HG02981 (cell line): ENCODE measurements around the gene CUX1.

Experiments
- ATAC-seq: cut with Tn5 transposase; IDR thresholded peaks from one replicate; pipeline ENCODE4 v1.9.1; 2021; ENCODE audit warnings: mild to moderate bottlenecking, moderate library complexity; ENCODE audit not compliant: unreplicated experiment

The CUX1 gene

DNA sequence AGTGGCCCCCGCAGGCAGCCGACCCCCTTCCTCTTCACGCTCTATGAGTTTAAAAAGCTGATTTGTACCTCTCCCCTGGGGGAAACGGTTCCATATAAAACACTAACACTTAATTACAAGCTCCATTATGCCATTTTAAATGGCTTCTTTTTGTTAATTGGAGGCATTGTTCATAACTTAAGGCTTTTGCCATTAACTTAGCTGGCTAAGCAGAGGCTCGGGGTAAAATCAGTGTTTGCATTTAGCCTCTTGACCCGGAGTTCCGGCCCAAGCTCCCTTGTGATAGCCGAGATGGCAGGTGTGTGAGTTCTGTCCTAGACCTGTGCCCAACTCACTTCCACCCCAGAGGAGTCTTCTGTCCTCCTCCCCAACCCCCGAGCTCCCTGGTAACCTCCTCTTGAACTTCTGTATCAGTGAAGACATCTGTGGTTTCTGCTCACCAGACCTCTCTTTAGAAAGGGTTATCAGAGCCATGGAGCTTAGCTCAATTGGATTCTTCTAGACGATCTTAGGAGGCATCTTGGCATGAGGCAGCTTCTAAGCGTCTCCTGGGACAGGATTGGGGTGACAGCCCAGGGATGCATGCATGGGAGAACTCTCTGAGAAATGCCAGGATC, 435.0 kb downstream of the CUX1 start:
- no peak for ATAC-seq

DNA sequence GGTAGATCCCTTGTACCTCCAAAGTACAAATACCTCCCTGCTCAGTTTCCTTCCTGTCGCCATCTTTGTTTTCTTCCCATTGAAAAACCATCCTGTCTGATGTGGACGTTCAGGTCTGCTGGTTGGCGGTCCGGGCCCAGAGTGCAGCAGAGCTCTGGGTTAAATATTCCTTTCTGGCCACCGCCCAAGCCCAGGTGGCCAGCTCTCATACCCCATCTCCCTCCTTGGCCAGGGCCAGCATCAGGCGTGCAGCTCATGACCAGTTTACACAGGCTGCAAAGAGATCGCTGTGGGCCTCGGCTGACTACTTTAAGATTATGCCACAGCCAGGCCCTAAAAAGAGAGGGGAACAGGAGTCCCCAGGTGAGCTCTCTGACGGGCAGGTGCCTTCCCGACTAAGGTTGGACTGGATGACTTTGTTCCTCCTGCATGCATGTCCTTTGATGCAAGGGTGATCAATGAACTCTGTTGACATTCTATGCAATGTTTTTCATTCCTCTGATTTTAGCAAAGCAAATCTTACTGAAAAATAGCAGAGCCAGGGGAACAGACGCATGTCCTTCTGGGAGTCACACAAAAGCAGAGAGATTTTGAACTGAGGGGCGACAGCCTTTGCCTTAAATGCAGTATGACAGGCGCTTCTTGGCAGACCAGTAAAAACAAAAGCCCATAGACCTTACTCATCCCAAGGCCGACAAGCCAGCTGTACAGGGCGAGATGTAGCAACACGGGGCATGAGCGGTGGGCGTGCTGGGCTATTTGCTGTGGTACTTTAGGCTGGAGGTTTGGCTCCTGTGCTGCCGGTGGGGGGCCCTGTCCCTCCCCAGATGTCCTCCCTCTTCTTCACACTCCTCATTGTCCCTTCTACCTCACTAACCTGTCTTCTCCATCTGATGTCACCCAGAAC, 435.9 kb downstream of the CUX1 start:
- ATAC-seq, result no peak

DNA sequence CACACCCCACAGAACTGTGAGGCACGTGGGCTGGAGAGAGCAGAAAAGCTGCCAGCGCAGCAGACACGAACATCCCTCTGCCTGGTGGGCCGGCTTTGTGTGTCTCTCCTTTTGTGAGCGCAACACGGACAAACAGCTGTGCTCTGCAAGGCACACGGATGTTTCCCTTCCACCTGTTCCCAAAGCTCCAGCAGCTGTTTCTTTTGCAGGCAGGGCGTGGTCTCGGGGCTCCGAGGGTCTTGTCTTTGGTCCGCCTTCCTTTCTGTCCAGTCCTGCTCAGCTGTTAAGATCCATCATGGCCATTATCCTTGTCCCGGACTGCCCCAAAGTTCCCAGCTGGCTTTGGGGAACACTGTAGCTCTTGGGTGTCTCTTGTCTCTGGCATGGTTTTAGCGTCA, 436.5 kb downstream of the CUX1 start:
- no peak for ATAC-seq

DNA sequence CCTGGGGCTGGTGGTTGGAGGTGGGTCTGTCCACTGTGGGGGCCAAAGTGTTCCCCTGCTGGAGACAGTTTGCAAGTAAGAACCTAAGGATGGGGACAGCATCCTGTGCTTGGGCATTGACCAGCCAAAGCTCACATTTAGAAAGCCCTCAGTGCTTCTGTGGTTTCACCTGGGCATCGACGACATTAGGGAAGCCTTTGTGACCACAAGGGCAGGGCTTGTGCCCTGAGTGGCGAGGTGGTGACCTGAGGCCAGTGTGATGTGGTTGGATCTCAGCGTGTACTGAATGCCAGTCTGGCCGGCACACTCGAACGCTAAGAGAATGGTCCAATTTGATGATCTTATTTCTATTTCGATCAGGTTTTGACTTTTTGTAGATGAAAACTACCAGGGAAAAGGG, 437.1 kb downstream of the CUX1 start:
- no peak for ATAC-seq

DNA sequence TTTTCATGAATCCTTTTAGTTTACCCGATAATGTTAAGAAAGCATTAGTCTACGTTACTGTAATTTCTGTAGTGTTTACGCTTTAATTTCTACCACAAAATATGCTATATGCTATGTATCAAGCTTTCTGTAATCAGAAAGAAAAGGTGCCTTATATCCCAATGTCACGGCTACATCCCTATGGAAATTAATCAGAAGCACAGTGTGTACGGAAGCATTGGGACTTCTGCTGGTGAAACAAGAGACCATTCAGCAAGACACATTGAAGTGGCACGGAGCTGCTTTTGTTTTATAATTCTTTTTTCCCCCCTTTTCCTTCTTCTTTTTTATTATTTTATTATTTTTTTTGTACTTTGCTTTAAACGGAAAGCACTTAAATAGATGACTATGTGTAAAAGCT, 438.1 kb downstream of the CUX1 start:
- no peak for ATAC-seq

DNA sequence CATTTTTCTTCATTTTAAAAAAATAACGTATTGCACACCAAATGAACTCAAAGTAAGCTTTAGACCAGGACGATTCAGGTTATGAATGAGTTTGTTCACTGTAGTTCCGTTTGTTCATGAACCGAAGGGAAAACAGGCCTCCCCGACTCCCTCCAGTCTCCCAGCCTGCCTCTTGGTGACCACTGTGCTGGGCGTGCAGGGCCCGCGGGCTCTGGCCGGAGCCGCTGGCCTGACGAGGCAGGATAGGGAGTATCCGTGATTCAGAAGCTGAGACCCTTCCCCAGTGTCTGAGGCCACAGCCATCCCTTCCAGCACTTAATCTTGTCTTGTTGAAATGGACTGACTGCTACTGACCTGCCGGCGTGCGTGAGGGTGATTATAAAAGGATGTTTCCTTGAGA, 438.5 kb downstream of the CUX1 start:
- ATAC-seq, result no peak

DNA sequence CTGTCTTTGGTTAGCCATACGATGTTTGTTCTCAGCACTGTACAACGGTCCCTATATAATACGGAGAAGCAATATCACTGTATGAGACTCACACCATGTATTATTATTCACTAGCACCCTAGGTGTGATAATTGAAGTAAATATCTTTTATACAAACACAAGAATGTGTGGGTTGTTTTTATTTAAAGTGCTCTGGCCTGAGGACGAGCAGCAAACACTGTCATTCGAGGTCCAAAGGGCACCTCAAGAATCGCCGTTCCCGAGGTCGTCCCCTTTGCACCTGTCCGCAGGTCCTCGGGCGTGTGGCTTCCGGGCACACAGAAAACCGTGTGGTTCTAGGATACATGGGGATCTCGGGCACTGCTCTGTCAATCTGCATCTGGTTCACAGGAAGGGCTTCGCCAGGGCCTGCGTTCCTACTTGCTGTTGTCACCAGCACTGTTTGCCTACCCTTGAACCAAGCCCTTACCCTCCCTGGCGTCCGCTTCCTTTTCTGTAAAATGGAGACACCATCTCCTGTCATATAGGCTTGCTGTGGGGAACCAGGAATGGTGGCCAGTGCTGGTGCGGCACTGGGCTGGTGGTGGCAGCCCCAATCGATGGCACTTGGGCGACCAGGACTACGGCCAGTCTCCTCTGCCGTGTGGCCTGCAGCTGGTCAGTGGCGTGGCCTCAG, 440.8 kb downstream of the CUX1 start:
- ATAC-seq, result no peak

DNA sequence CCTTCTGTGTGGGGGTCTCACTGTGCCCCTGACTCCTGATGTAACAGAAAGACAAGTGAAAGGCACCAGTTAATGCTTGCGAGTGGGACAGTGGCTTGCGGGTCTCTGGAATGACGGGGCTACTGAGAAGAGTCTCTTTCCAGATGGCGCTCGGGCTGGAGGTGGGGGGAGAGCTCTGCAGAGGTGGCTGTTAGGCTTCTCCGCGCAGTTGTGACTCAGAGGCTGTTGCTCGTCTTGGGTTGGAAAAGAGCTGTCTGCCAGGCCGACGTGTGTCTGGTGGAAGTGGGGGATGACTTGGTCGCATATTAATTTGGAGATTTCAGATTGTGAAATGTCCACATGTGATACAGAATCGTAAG, 441.3 kb downstream of the CUX1 start:
- no peak for ATAC-seq

DNA sequence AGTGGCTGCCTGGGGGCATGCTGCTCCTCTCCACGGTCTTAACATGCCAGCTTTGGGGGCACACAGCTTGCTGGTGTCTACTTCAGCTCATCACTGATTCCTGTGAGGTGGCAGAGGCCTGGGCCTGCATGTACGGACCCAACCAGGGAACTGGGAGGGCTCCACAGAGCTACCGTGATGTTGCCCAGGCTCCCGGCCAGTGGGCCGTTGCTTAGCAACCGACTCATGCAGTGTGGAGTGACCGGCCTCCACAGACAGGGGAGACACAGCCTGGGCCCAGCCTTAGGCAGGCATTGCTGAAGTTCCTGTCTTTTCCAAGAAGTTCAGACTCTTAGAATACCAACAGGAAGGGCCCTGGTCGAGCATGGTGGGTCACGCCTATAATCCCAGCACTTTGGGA, 443.4 kb downstream of the CUX1 start:
- ATAC-seq, result no peak

DNA sequence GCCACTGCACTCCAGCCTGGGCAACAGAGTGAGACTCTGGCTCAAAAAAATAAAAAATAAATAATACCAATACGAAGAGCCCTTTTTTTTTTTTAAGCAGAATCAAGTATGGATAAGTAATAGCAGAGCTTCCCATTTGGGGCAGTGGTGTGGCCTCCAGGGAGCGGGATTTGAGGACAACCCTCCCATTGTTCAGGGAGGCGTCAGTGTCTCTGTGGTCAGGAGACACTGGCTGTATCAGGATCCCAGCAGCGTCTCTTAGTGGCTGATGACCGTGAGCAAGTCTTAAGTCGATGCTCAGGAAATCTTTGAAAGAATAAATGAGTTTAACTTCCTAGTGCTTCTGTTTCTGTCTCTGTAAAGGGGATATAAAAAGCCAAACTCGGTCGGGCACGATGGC, 444.0 kb downstream of the CUX1 start:
- ATAC-seq, result no peak

DNA sequence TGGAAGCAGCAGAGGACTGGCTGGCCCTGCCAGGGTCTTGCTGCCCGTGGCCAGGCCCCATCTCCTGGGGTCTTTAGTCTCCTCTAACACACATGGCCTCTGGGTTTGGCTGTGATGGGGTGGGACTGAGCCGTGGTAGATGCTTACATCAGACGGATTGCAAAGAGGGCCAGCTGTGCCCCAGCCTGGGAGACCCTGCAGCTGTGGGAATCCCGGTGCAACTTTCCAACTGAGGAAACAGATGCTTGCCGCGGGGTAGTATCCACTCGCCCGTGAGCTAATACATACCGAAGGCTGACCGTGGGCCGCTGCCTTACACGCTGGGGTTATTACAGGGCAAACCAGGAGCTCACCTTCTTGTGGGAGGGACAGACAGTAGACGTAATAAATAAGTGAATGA, 445.1 kb downstream of the CUX1 start:
- no peak for ATAC-seq

DNA sequence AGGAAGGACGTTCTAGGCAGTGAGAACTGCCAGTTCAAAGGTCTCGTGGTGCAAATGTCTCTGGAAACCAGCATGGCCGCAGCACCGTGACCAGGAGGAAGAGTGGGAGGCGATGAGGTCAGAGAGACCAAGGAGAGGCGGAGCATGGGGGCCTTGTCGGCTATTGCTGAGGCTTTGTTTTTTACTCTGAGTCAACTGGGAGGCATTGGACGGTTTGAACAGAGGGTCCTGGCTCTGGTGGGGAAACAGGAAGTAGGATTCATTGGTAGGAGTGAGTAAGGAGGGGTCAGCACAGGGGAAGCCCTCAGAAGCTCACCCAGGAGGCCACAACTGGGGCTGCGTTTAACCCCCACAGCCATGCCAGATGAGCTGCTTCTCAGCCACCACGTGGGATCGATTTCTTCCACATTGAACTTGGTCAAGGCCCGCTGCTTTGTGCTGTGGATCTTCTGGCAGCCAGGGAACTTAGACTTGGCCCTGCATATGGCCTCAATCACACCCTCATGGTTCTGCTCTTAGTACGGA, 447.0 kb downstream of the CUX1 start:
- ATAC-seq, result no peak

DNA sequence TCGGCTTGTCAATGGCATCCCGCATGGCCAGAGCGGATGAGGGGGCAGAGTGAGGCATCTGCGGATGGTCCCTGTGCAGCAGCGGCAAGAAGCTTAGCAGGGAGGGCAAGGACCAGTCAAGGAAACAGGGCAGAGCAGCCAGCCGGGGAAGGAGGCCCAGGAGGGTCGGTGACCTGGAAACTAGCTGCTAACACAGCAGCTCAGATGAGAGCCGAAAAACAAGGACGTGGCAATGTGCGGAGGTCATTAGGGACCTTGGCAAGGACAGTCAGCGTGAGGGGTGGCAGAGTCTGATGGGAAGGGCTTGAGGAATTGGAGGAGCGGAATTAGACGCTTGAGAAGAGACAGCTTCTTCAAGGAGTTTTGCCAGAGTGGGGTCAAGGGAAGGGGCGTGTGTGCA, 449.1 kb downstream of the CUX1 start:
- no peak for ATAC-seq

DNA sequence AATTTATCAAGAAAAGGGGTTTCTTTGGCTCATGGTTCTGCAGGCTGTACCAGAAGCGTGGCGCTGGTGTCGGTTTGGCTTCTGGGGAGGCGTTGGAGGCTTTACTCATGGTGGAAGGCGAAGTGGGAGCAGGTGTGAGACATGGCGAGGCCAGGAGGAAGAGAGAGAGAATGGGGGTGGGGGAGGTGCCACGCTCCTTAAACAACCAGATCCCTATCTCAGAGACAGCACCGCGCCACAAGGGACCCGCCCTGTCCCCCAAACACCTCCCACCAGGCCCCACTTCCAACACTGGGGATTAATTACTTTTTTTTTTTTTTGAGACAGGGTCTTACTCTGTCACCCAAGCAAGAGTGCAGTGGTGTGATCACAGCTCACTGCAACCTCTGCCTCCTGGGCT, 451.2 kb downstream of the CUX1 start:
- no peak for ATAC-seq

DNA sequence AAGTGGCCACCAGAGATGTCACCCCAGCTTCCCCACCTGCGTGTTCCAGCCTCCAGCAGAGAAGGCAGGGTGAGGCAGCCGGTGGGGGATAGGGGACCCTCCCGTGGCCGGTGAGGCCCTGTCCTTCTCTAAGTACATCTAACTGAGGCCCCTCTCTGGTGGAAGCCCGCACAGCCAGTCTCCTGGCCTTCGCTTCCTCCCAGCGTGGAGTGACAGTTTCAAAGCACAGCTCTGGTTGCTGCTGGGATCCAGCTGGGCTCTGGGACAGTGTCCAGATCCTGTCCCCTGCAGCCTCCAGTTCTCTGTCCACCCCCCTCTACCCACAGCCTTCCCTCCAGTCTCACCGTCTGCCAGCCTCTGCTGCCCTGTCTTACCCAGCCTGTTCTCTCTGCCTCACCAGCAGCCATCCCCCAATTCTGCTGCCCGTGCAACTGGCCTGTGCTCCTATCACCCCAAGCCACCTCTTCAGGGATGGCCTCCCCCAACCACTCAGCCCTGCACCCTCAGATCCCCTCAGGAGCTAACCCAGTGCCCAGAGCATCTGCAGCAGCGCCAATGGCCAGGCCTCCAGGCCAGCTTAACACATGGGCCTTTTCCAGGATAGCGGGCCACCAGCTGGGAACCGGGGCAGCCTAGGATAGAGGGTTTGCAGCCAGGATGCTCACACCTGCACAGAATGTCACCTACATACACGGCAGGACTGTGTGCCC, 452.9 kb downstream of the CUX1 start:
- ATAC-seq, result no peak

DNA sequence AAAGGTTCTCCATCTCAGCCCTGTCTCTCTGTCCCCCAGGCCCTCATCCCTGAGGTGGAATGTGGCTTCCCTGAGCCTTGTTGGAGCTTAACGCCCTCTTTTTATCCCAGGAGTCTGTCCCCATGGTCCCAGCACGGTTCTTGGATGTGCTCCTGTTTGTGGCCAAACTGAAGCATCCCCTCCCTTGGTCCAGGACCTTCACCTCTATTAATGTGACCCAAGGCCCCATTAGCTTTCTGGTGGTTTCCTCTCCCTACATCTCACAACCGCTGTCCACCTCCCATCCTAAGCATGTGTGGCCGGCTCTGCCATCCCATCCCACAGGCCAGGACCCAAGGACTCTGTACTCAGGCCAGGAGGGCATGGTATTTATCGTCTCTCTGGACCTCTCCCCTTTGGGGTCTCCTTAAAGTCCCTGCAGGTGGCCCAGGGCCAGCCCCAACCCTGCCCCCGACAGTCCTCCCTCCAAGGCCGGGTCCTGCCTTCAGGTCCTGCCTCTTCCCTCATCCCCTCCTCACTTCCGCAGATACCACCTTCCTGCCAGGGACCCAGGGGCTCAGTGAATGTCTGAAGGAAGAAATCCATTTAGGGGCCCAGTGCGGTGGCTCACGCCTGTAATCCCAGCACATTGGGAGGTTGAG, 453.9 kb downstream of the CUX1 start:
- no peak for ATAC-seq

DNA sequence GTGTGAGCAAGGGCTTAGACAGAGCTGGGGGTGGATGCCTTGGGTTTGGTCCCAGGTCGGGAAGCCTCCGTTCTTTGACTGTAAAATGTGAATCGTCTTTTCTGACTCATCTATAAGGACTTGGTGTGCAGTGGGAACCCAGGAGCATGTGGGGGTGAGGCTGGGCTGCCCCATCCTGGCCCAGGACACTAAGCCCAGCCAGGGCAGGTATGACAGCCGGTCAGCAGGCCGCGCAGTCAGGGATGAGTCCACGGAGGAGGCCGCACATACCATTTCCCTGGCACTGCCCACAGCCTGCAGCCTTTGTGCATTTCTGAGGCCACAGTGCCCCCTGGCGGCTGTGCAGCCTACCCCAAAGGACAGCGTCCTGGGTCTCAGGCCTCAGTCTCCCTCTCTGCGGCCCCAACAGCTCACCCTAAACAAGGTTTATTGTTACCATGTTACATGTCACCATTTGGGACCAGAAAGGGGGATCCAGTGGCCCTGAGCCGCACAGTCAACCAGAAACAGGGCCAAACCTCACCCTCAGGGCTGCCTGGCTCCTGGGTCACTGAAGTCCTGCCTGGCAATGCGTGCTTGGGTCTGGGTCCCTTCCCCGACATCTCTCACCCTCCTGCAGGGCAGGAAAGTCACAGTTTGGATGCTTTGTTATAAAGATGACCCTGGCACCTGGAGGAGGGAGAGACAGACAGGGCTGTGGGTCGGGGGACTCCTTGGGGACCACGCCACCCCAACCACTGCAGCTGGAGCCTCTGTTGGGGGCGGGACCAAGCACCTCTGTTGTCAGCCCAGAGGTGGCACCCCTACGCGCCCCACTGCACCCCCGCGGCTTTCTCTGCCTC, 454.9 kb downstream of the CUX1 start:
- no peak for ATAC-seq

DNA sequence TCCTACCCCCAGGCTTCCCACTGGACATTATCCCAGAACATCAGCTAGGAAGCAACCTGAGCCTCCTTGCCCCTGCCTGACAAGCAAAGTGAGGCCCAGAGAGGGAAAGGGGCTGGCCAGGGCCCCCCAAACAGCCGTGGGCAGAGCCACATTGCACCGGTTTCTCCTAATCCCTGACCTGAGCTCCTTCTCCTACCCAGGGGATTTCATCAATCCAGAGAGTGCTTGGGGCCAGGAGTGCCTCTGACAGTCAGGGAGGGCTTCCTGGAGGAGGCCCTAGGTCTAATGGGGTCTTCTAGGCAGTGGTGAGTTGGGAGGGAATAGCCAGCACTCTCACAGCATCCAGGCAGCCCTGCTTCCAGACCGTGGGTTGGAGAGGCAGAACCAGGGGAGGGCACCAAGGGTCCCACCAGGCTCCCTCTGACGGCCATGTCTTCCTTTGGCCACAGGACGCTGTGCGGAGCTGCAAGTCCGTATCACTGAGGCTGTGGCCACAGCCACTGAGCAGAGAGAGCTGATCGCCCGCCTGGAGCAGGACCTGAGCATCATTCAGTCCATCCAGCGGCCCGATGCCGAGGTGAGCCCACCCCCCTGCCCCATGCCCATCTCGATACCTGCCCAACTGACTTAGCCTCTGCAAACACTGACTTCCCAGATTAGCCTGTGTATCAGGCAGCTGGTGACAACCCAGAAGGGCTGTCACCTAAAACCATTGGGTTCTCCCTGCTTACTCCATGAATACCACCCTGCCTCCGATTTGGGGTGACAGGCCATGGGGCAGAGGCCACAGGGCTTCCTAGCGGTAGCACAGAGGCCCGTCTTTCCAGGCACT, 455.7 kb downstream of the CUX1 start:
- no peak for ATAC-seq
